Heart right ventricle (tissue), 16 donors: ENCODE measurements around the gene CCL14. TPM values are rescaled to one million over a fixed set of nuclear protein-coding genes. Genes with fewer than 3 reads are reported as not detected.

ENCODE experiments used
- ATAC-seq, 8 donors: fragments of 200-7000 bp; cut with Tn5 transposase; one replicate each; pipeline ENCODE4 v1.9.1; 2020; ENCODE audit warnings: mild to moderate bottlenecking in 8 of 8, moderate library complexity in 8 of 8, moderate number of reproducible peaks in 1 of 8
- DNase-seq, 2 donors: peaks; one replicate each; pipeline ENCODE4 v3.0.0-alpha.2; 2020
- H3K27ac ChIP-seq, 10 donors: fragments of 200-600 bp; sonication (generic) in 2 of 10; one replicate each; pipeline versions ENCODE4 v1.5.0 to v1.8.0; 2020 to 2022; ENCODE audit warnings: mild to moderate bottlenecking in 3 of 10
- H3K27me3 ChIP-seq, 7 donors: fragments of 200-600 bp; one replicate each; pipeline ENCODE4 v1.8.0; 2021 to 2022; ENCODE audit warnings: mild to moderate bottlenecking in 2 of 7
- H3K36me3 ChIP-seq, 9 donors: fragments of 200-600 bp; sonication (generic) in 1 of 9; one replicate each; pipeline versions ENCODE4 v1.5.0 to v1.8.0; 2020 to 2022; ENCODE audit warnings: mild to moderate bottlenecking in 2 of 9
- H3K4me1 ChIP-seq, 9 donors: fragments of 200-600 bp; sonication (generic) in 1 of 9; one replicate each; pipeline versions ENCODE4 v1.5.0 to v1.8.0; 2020 to 2022; ENCODE audit warnings: mild to moderate bottlenecking in 4 of 9
- H3K4me3 ChIP-seq, 10 donors: fragments of 200-600 bp; sonication (generic) in 2 of 10; one replicate each; pipeline versions ENCODE4 v1.5.0 to v1.8.0; 2020 to 2022; ENCODE audit warnings: mild to moderate bottlenecking in 7 of 10, moderate library complexity in 2 of 10
- H3K9me3 ChIP-seq, 11 donors: fragments of 200-600 bp in 10 of 11; sonication (generic) in 2 of 11; one replicate each; pipeline versions ENCODE4 v1.5.0 to v1.8.0; 2013 to 2022; ENCODE audit warnings: mild to moderate bottlenecking in 2 of 11, control low read depth in 1 of 11, moderate library complexity in 1 of 11
- WGBS, 2 donors: extraction: QIAGEN DNeasy Blood & Tissue Kit; methylation state at CpG; one replicate each; pipeline ENCODE4 v1.1.7; 2013; ENCODE audit warnings: inconsistent platforms in 1 of 2; 5-methylcytosine and 5-hydroxymethylcytosine counted together
- intact Hi-C, 10 donors: fragments of 100-400 bp; cut with DNase I; formaldehyde crosslinking; loops; one replicate each; pipeline versions ENCODE4 v1.11.1 to v1.14.2; 2022
- polyA plus RNA-seq, 2 donors: library from polyadenylated mRNA; stranded (reverse); fragments of 200-250 nt; gene quantifications; one replicate each; pipeline ENCODE4 v1.2.3, GENCODE V29; 2013
- total RNA-seq, 10 donors: library from RNA; stranded (reverse); fragmentation: NEBNext Ultra II Directional in 3 of 10; extraction: Animal tissue kit (Norgen Biotek cat#: 25700) in 3 of 10; gene quantifications; one replicate each; pipeline versions ENCODE4 v1.2.1 to v1.2.4, GENCODE V29; 2021 to 2023
- TF ChIP-seq, protein P1 (sequence below), 9 donors: fragments of 200-600 bp; sonication (generic) in 2 of 9; IDR thresholded peaks; one replicate each; pipeline versions ENCODE4 v1.5.0 to v1.8.0; 2021 to 2022; ENCODE audit warnings: antibody characterized with exemption in 9 of 9, mild to moderate bottlenecking in 5 of 9, moderate library complexity in 1 of 9
- donor health status: Arrhythmogenic right ventricular cardiomyopathy.
- donor health status: ischemic (EF 13 %, LVEDD 7.1; RV severe dilation, severe dysfunction).
- donor health status: healthy with polysubstance abuse.
- donor health status: DM: no; HTN: yes; CAD: no.
- donor health status: DM: no; HTN: no; CAD: no.
- donor health status: ischemic (EF 25% LVEDD 6.9; RV normal size, moderate dysfunction).
- donor health status: ischemic (EF 25% LVEDD 5.7; RV mildly dilated, moderate dysfunction).
- donor health status: healthy.
- donor health status: DM: yes; HTN: yes; CAD: no.
- donor health status: Ischemic cardiomyopathy.
- donor health status: ischemic (EF 35%, LVEDD 5.7; RV mildly dilated, moderate dysfunction).
- donor health status: nonischemic (EF 11% LVEDD 7.7; RV severe dilation, severe dysfunction).
- donor health status: DM: yes; HTN: yes; CAD: no.
- donor health status: PGD.
- donor health status: ischemic (EF 29% LVEDD 5.4; RV normal size, mild dysfunction).
- donor health status: nonischemic (EF 23%, LVEDD 6.1; RV moderate dilation, normal function).

Gene CCL14
- total and polyA plus RNA-seq, 12 donors = 1.0 to 77.3 (median 5.6) TPM

DNA sequence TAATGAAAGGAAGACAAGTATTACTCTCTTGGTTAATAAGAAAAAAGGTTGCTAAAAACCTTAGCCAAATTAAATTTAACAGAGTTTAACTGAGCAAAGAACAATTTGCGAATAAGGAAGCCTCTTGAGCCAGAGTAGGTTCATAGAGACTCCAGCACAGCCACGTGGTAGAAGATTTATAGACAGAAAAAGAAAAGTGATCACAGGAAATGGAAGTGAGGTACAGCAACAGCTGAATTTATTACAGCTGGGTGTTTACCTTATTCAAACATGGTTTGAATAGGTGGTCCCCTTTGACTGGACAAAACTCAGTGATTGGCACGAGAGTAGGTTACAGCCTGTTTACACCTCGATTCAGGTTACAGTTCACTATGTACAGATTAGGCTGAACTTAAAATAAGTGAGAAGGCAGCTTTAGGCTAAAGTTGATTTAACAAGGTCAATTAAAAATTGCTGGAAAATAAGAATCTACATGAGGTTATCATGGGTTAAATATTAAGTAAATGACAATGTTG lies 18.1 kb upstream of the CCL14 start:
- TF ChIP-seq, protein P1, sequence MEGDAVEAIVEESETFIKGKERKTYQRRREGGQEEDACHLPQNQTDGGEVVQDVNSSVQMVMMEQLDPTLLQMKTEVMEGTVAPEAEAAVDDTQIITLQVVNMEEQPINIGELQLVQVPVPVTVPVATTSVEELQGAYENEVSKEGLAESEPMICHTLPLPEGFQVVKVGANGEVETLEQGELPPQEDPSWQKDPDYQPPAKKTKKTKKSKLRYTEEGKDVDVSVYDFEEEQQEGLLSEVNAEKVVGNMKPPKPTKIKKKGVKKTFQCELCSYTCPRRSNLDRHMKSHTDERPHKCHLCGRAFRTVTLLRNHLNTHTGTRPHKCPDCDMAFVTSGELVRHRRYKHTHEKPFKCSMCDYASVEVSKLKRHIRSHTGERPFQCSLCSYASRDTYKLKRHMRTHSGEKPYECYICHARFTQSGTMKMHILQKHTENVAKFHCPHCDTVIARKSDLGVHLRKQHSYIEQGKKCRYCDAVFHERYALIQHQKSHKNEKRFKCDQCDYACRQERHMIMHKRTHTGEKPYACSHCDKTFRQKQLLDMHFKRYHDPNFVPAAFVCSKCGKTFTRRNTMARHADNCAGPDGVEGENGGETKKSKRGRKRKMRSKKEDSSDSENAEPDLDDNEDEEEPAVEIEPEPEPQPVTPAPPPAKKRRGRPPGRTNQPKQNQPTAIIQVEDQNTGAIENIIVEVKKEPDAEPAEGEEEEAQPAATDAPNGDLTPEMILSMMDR (IDR thresholded peaks at IDR 0.05) = no peak
- Histone ChIP-seq H3K4me1 (no peaks in the 10 kb centered on the region), H3K9me3 (peaks cover 0 to 17% (median 0%) of the 10 kb centered on the region in 11 donors), H3K4me3 (no peak overlapping the region), H3K27ac (no peak overlapping the region), H3K36me3 (no peaks in the 10 kb centered on the region), H3K27me3 (peaks cover 0 to 6% (median 0%) of the 10 kb centered on the region in 7 donors)
- intact Hi-C loops = loop anchor here in 1 of 10 donors (10.0 kb wide), 1 partner anchor 60 kb away; the partner anchor contains the start of gene CCL18
- WGBS, 2 donors = 67 to 77% methylated on average over 4 of the region's 4 CpGs
- DNase-seq = no peak
- no peak for ATAC-seq

DNA sequence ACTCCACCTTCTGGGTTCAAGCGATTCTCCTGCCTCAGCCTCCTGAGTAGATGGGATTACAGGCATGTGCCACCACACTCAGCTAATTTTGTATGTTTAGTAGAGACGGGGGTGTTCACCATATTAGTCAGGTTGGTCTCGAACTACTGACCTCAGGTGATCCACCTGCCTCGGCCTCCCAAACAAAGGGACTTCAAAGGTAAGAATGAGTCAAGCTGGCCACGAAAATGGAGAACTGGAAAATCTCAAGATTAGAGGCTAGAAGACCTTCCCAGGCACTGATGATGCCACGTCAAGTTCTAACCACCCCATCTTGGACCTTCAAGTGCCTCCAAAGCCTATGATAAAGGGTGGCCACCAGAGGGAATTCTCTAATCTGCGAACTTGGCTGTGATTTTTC lies 16.1 kb upstream of the CCL14 start:
- Histone ChIP-seq H3K27me3 (peaks cover 0 to 6% (median 0%) of the 10 kb centered on the region in 7 donors), H3K9me3 (no peaks in the 10 kb centered on the region), H3K27ac (no peak overlapping the region), H3K4me1 (no peaks in the 10 kb centered on the region), H3K36me3 (no peaks in the 10 kb centered on the region), H3K4me3 (no peak overlapping the region)
- intact Hi-C loops = loop anchor here in 1 of 10 donors (10.0 kb wide), 1 partner anchor 62 kb away; the partner anchor contains the start of gene CCL18
- WGBS, 2 donors = 89 to 92% methylated on average over 7 of the region's 7 CpGs
- TF ChIP-seq, protein P1 (IDR thresholded peaks at IDR 0.05) = no peak
- ATAC-seq = no peak
- DNase-seq = no peak

DNA sequence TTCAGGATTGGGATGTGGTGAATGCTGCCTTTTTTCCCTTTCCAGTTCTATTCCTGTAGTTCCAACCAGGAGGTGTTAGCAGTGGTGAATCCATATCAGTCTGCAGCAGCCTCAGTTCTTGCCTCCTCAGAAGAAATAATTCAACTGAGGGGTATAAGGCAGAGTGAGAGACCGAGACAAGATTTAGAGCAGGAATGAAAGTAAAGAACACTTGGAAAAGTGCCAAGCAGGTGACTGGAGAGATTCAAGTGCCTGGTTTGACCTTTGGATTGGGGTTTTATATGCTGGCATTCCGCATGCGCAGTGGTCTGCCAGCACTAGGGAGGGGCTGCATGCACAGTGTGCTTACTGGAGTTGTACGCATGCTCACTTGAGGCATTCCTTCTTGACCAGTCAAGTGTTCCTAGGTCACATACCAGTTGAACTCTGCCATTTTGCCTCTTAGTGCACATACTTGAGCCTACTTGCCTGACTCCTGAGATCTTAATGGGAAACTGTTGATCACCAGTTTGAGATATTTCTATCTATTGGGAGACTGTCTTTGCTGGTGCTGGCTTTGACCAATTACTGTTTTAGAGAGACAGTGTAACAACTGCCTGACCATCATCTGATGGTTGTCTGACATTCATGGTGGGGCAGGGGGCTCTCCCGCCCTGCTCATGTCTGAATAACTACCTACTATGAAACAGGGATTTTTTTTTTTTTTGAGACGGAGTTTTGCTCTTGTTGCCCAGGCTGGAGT lies 15.5 kb upstream of the CCL14 start:
- ATAC-seq = no peak

DNA sequence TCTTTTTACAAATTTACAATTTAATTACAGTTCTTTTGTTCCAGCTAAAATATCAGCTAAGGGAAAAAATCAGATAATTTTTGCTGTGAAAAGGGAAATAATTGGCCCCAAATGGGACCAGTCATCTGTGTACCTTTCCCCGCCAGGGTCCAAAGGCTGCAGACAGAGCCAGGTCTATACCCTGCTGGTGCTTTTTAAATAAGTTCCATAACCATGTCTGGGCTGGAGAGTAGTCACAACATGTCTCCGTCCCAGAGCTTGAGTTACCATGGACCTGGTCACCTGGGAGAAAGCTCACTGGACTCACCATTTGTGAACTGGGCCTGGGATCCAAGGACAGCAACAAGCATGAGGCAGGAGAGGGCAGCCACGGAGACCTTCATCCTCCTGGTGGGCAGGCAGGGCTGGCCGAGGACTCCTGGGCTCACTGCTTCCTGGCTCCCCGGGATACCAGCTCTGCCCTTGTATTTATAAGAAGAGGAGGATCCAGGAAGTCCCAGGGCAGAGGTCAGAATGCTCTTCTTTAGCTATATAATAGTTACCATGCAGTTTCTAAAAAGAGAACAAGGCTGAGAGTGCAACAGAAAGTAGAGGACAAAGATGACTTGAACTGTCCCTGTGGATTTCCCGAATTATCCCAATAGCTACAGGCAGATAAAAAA lies 14.7 kb upstream of the CCL14 start, which contains the start of gene CCL15:
Gene CCL15, minus strand, starts transcription at position 444 of the 662 bp plus-strand sequence. Its CDS starts 61 bp downstream, at position 383.
- no peaks in the 10 kb centered on the region for H3K4me1 ChIP-seq
- TF ChIP-seq, protein P1 (IDR thresholded peaks at IDR 0.05) = no peak
- no peaks in the 10 kb centered on the region for H3K9me3 ChIP-seq
- 66 to 73% methylated on average over 6 of the region's 6 CpGs for WGBS, 2 donors
- DNase-seq (no peak), ATAC-seq (no peak)
- H3K36me3 ChIP-seq = no peaks in the 10 kb centered on the region
- intact Hi-C loops = loop anchor here in 1 of 10 donors (10.0 kb wide), 1 partner anchor 64 kb away; the partner anchor contains the start of gene CCL18
- H3K4me3 ChIP-seq = no peak within 1 kb of the TSS
- peaks cover 0 to 6% (median 0%) of the 10 kb centered on the region in 7 donors for H3K27me3 ChIP-seq
- no peak within 1 kb of the TSS for H3K27ac ChIP-seq

More for the DNA sequence above, 15.5 kb upstream of the CCL14 start:
- Histone ChIP-seq H3K9me3 (no peaks in the 10 kb centered on the region), H3K4me3 (no peak overlapping the region), H3K27ac (no peak overlapping the region), H3K27me3 (peaks cover 0 to 6% (median 0%) of the 10 kb centered on the region in 7 donors), H3K36me3 (no peaks in the 10 kb centered on the region), H3K4me1 (no peaks in the 10 kb centered on the region)
- TF ChIP-seq, protein P1 (IDR thresholded peaks at IDR 0.05) = no peak
- DNase-seq = no peak
- WGBS, 2 donors = 79 to 87% methylated on average over 6 of the region's 6 CpGs
- intact Hi-C loops = loop anchor here in 1 of 10 donors (10.0 kb wide), 1 partner anchor 63 kb away; the partner anchor contains the start of gene CCL18
